ENCODE measurements around the gene USP34.
"Not testable (repeated sequence)": the region's sequence is repeated elsewhere in the genome, so short reads cannot be mapped to it uniquely, and the experiment has no call there.

USP34 gene

DNA sequence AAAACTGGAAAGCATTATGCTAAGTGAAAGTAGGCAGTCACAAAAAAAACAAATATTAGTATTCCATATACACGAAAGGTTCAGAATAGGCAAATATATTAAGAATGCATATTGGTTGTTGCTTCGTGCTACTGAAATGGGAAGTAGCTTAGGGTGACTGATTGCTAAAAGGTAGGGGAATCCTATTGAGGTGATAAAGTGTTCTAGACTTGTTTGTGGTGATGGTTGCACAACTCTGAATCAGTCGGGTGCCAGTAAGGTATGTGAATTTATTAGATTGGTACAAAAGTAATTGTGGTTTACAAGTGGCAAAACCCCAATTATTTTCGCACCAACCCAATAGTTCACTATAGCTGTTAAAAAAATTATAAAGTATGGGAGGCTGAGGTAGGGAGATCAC lies 20.7 kb downstream of the USP34 start:
- TF ChIP-seq, protein P1, sequence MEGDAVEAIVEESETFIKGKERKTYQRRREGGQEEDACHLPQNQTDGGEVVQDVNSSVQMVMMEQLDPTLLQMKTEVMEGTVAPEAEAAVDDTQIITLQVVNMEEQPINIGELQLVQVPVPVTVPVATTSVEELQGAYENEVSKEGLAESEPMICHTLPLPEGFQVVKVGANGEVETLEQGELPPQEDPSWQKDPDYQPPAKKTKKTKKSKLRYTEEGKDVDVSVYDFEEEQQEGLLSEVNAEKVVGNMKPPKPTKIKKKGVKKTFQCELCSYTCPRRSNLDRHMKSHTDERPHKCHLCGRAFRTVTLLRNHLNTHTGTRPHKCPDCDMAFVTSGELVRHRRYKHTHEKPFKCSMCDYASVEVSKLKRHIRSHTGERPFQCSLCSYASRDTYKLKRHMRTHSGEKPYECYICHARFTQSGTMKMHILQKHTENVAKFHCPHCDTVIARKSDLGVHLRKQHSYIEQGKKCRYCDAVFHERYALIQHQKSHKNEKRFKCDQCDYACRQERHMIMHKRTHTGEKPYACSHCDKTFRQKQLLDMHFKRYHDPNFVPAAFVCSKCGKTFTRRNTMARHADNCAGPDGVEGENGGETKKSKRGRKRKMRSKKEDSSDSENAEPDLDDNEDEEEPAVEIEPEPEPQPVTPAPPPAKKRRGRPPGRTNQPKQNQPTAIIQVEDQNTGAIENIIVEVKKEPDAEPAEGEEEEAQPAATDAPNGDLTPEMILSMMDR (IDR thresholded peaks at IDR 0.05; ENCODE audit: low read depth, low read length) = no peak
- no peak overlapping the region for H3K4me3 ChIP-seq (ENCODE audit: low read depth, low read length)
- in situ Hi-C loops (cut with HindIII; ENCODE audit: low sequenced_read_pairs) = no loop called here
- DNase-seq (ENCODE audit: low read depth, low spot score) = no peak

DNA sequence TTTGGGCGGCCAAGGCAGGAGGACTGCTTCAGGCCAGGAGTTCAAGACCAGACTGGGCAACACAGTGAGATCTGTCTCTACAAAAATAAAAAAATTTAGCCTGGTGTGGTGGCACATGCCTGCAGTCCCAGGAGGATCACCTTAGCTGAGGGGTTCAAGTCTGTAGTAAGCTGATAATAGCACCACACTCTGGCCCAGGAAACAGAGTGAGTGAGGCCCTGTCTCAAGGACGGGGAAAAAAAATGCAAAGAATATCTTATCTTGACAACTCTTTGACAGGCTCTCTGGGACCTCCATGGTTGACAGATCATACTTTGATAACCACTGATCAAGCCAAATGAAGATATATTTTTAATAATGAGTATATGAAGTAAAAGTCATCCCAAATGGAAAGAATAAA lies 22.7 kb downstream of the USP34 start:
- no peak for DNase-seq (ENCODE audit: low read depth, low spot score)
- H3K4me3 ChIP-seq (ENCODE audit: low read depth, low read length) = no peak overlapping the region
- TF ChIP-seq, protein P1 (IDR thresholded peaks at IDR 0.05; ENCODE audit: low read depth, low read length) = no peak
- in situ Hi-C loops (cut with HindIII; ENCODE audit: low sequenced_read_pairs) = no loop called here

DNA sequence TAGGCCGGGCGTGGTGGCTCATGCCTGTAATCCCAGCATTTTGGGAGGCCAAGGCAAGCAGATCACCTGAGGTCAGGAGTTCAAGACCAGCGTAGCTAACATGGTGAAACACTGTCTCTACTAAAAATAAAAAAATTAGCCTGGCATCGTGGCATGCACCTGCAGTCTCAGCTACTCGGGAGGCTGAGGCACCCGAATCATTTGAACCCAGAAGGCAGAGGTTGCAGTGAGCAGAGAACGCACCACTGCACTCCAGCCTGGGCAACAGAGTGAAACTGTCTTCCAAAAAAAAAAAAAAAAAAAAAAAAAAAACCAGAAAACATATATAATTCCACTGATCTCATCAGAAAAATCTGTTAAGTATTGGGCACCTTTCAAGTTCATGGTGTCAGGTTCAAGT lies 23.9 kb downstream of the USP34 start:
- DNase-seq (ENCODE audit: low read depth, low spot score); H3K4me3 ChIP-seq (ENCODE audit: low read depth, low read length); in situ Hi-C loops (cut with HindIII; ENCODE audit: low sequenced_read_pairs): not testable (repeated sequence)

DNA sequence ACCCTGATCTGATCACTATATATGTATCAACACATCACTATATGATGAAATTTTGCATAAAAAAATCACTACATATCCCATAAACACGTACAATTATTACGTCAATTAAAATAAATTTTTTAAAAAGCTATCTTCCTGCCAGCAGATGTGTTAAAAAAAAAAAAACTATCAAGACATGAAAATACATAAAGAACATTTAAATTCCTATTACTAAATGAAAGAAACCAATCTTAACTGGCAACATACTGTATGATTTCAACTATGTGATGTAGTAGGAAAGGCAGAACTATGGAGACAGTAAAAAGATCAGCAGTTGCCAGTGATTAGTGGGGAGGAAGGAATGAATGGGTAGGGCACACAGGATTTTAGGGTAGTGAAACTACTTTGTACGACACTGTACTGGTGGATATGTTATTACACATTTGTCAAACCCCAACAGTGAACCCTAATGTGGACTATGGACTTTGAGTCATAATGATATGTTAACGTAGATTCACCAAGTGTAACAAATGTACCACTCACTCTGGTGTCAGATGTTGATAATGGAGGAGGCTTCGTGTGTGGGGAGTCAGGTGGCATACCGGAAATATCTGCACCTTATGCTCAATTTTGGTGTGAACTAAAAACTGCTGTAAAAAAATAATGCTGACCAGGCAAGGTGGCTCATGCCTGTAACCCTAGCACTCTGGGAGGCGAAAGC lies 27.4 kb downstream of the USP34 start:
- DNase-seq (ENCODE audit: low read depth, low spot score) = no peak
- H3K4me3 ChIP-seq (ENCODE audit: low read depth, low read length) = no peak overlapping the region
- TF ChIP-seq, protein P1 (IDR thresholded peaks at IDR 0.05; ENCODE audit: low read depth, low read length) = no peak
- in situ Hi-C loops (cut with HindIII; ENCODE audit: low sequenced_read_pairs) = no loop called here

DNA sequence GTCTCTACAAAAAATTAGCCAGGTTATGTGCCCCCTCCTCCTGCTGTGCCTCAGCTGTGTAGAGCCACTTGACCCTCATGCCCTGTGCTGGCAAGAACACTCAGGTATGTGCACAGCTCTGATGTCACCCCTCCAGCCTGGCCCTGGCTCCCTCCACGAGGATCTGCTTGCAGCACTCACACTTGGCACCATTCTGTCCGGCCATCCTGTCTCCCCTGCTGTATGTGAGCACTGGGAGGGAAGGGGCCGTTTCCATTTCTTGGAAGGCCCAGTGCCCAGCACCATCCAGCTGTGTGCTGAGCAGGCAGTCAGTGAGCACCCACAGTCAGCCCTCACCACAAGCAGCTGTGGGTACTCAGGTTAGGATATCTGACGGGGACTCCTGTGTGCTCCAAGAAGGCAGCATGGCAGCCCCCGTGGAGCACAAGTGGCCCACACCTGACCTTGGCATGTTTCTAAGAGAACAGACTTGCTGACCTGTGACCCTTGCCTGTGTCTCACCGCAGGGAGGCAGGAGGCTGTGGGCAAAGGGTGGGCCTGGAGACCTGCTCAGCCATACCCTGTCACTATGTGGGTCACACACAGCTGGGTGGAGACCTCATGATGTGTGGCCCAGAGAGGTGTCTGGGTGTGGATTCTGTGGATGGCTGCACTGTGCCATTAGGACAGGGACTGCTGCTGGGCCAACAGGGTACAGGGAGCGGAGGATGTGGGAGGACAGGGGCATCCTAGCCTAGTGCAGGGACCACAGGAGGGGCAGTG lies 31.5 kb downstream of the USP34 start:
- H3K4me3 ChIP-seq (ENCODE audit: low read depth, low read length) = no peak overlapping the region
- in situ Hi-C loops (cut with HindIII; ENCODE audit: low sequenced_read_pairs) = no loop called here
- no peak for DNase-seq (ENCODE audit: low read depth, low spot score)
- TF ChIP-seq, protein P1 (IDR thresholded peaks at IDR 0.05; ENCODE audit: low read depth, low read length) = no peak

DNA sequence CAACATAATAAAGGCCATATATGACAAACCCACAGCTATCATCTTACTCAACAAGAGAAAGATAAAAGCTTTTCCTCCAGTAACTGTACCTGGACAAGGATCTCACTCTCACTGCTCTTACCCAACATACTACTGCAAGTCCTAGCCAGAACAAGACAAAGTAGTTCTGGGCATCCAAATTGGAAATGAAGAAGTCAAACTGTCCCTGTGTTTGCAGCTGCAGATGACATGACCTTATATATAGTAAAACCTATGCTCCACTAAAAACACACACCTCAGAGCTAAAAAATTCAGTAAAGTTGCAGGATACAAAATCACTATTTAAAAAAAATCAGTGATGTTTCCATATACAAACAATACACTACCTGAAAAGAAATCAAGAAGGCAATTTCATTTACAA lies 32.2 kb downstream of the USP34 start:
- no peak for DNase-seq (ENCODE audit: low read depth, low spot score)
- no peak overlapping the region for H3K4me3 ChIP-seq (ENCODE audit: low read depth, low read length)
- TF ChIP-seq, protein P1 (IDR thresholded peaks at IDR 0.05; ENCODE audit: low read depth, low read length) = no peak
- in situ Hi-C loops (cut with HindIII; ENCODE audit: low sequenced_read_pairs) = no loop called here

DNA sequence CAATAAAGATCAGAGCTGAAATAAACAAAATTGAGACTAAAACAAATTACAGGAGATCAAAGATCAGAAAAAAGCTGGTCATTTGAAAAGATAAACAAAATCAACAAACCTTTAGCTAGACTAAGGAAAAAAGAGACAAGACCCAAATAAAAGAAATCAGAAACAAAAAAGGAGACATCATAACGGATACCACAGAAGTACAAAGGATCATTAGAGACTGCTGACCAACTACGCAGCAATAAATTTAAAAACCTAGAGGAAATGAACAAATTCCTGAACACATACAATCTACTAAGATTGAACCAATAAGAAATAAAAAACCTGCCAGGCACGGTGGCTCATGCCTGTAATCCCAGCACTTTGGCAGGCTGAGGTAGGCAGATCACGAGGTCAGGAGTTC lies 33.7 kb downstream of the USP34 start:
- in situ Hi-C loops (cut with HindIII; ENCODE audit: low sequenced_read_pairs) = no loop called here
- no peak for DNase-seq (ENCODE audit: low read depth, low spot score)
- TF ChIP-seq, protein P1 (IDR thresholded peaks at IDR 0.05; ENCODE audit: low read depth, low read length) = no peak
- no peak overlapping the region for H3K4me3 ChIP-seq (ENCODE audit: low read depth, low read length)
